Measurements from ENCODE around the gene RARS2. TPM values are rescaled to one million over a fixed set of nuclear protein-coding genes. Genes with fewer than 3 reads are reported as not detected.

The RARS2 gene
- total RNA-seq, 1 experiment from 2014 or later: 14.8 TPM

GRCh38 chr6:87541041-87541440 is 48.7 kb downstream of the RARS2 start:
- no peaks in the 10 kb centered on the region for H3F3A ChIP-seq (ENCODE audit: low read length, unreplicated experiment)
- no TSS peak for BruUV-seq (replicated peaks)
- H3K4me1 ChIP-seq (ENCODE audit: insufficient read depth, low read length): no peaks in the 10 kb centered on the region
- no peaks in the 10 kb centered on the region for H3K9me3 ChIP-seq (ENCODE audit: low read length)
- H3K9me2 ChIP-seq (replicated peaks; ENCODE audit: low read length): no peaks in the 10 kb centered on the region
- H3K36me3 ChIP-seq (ENCODE audit: low read depth, low read length): peaks cover 36% of the 10 kb centered on the region
- no peak for ATAC-seq
- H3K27ac ChIP-seq (ENCODE audit: low read length): no peak overlapping the region
- CTCF ChIA-PET: no interaction called here
- no peak overlapping the region for H3K4me2 ChIP-seq (ENCODE audit: low read length)
- POLR2A ChIA-PET (ENCODE audit: unreplicated experiment): no interaction called here
- no peak overlapping the region for H3K9ac ChIP-seq (ENCODE audit: low read length)
- no peaks in the 10 kb centered on the region for H3K27me3 ChIP-seq (ENCODE audit: low read length)
- no peaks in the 10 kb centered on the region for H3K79me2 ChIP-seq (ENCODE audit: low read length)
- DNase-seq: no peak
- TF ChIP-seq EZH2phosphoT487 (IDR thresholded peaks at IDR 0.05; ENCODE audit: borderline replicate concordance, low read length) (no peak), EZH2 (IDR thresholded peaks at IDR 0.05; ENCODE audit: low read length, unreplicated experiment) (no peak), CTCF (conservative IDR thresholded peaks at IDR 0.05; ENCODE audit: low read depth, low read length) (no peak)
- intact Hi-C loops (cut with micrococcal nuclease): no loop called here
- no peak overlapping the region for H2AFZ ChIP-seq (ENCODE audit: low read length)
- H3K4me3 ChIP-seq (ENCODE audit: low read length): no peak overlapping the region
- no peaks in the 10 kb centered on the region for H4K20me1 ChIP-seq (ENCODE audit: low read length)

- no peaks in the 10 kb centered on the region for H3F3A ChIP-seq (ENCODE audit: low read length, unreplicated experiment)
- H3K9me3 ChIP-seq (ENCODE audit: low read length): no peaks in the 10 kb centered on the region
- ATAC-seq: no peak
- no peaks in the 10 kb centered on the region for H3K79me2 ChIP-seq (ENCODE audit: low read length)
- no peaks in the 10 kb centered on the region for H3K9me2 ChIP-seq (replicated peaks; ENCODE audit: low read length)
- H3K4me3 ChIP-seq (ENCODE audit: low read length): no peak overlapping the region
- no TSS peak for BruUV-seq (replicated peaks)
- no peak overlapping the region for H3K9ac ChIP-seq (ENCODE audit: low read length)
- intact Hi-C loops (cut with micrococcal nuclease): no loop called here
- no peaks in the 10 kb centered on the region for H3K4me1 ChIP-seq (ENCODE audit: insufficient read depth, low read length)
- H3K4me2 ChIP-seq (ENCODE audit: low read length): no peak overlapping the region
- H3K27me3 ChIP-seq (ENCODE audit: low read length): no peaks in the 10 kb centered on the region
- H3K27ac ChIP-seq (ENCODE audit: low read length): no peak overlapping the region
- CTCF ChIA-PET: no interaction called here
- no peak overlapping the region for H2AFZ ChIP-seq (ENCODE audit: low read length)
- H4K20me1 ChIP-seq (ENCODE audit: low read length): no peaks in the 10 kb centered on the region
- TF ChIP-seq CTCF (conservative IDR thresholded peaks at IDR 0.05; ENCODE audit: low read depth, low read length) (no peak), EZH2 (IDR thresholded peaks at IDR 0.05; ENCODE audit: low read length, unreplicated experiment) (no peak), EZH2phosphoT487 (IDR thresholded peaks at IDR 0.05; ENCODE audit: borderline replicate concordance, low read length) (no peak)
- no peak for DNase-seq
- peaks cover 36% of the 10 kb centered on the region for H3K36me3 ChIP-seq (ENCODE audit: low read depth, low read length)
- POLR2A ChIA-PET (ENCODE audit: unreplicated experiment): no interaction called here
Measured at GRCh38 chr6:87540539-87540938, 49.2 kb downstream of the RARS2 start.

GRCh38 chr6:87539554-87539953 is 50.2 kb downstream of the RARS2 start:
- TF ChIP-seq EZH2phosphoT487 (IDR thresholded peaks at IDR 0.05; ENCODE audit: borderline replicate concordance, low read length) (no peak), CTCF (conservative IDR thresholded peaks at IDR 0.05; ENCODE audit: low read depth, low read length) (no peak), EZH2 (IDR thresholded peaks at IDR 0.05; ENCODE audit: low read length, unreplicated experiment) (no peak)
- Histone ChIP-seq H3K36me3 (ENCODE audit: low read depth, low read length) (peaks cover 30% of the 10 kb centered on the region), H3K4me1 (ENCODE audit: insufficient read depth, low read length) (no peaks in the 10 kb centered on the region), H3K27ac (ENCODE audit: low read length) (no peak overlapping the region), H3K27me3 (ENCODE audit: low read length) (no peaks in the 10 kb centered on the region), H3K79me2 (ENCODE audit: low read length) (no peaks in the 10 kb centered on the region), H2AFZ (ENCODE audit: low read length) (no peak overlapping the region), H3F3A (ENCODE audit: low read length, unreplicated experiment) (no peaks in the 10 kb centered on the region), H3K9ac (ENCODE audit: low read length) (no peak overlapping the region), H3K9me2 (replicated peaks; ENCODE audit: low read length) (no peaks in the 10 kb centered on the region), H3K9me3 (ENCODE audit: low read length) (no peaks in the 10 kb centered on the region), H3K4me3 (ENCODE audit: low read length) (no peak overlapping the region), H3K4me2 (ENCODE audit: low read length) (no peak overlapping the region), H4K20me1 (ENCODE audit: low read length) (no peaks in the 10 kb centered on the region)
- CTCF ChIA-PET: no interaction called here
- intact Hi-C loops (cut with micrococcal nuclease): no loop called here
- ATAC-seq (no peak), DNase-seq (no peak)
- POLR2A ChIA-PET (ENCODE audit: unreplicated experiment): no interaction called here
- no TSS peak for BruUV-seq (replicated peaks)
